Measurements from ENCODE around the gene DACT2.
"Not testable (repeated sequence)": the region's sequence is repeated elsewhere in the genome, so short reads cannot be mapped to it uniquely, and the experiment has no call there.

The DACT2 gene

GRCh38 chr6:168299541-168300511, 19.8 kb downstream of the DACT2 start:
- no peak for DNase-seq

GRCh38 chr6:168297643-168298042, 21.9 kb downstream of the DACT2 start:
- DNase-seq = no peak

DNA sequence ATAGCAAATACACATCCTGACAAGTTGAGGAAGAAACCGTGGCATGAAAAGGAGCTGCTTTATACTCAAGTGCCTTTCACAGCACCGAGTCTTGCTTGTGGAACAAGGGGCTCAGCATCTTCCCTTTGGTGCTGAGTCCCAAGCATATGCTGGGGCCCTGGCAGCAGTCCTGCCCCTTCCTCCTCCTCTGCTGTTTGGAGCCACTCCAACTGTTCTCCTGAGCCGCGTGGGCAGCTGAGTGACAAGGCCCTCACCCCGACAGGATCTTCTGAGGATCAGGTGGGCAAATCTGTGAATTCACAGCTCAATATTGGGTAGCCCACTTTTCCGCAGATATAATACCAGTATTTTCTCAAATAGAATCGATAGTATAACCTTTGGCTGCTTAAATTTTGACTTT, 24.7 kb downstream of the DACT2 start:
- DNase-seq = no peak

DNA sequence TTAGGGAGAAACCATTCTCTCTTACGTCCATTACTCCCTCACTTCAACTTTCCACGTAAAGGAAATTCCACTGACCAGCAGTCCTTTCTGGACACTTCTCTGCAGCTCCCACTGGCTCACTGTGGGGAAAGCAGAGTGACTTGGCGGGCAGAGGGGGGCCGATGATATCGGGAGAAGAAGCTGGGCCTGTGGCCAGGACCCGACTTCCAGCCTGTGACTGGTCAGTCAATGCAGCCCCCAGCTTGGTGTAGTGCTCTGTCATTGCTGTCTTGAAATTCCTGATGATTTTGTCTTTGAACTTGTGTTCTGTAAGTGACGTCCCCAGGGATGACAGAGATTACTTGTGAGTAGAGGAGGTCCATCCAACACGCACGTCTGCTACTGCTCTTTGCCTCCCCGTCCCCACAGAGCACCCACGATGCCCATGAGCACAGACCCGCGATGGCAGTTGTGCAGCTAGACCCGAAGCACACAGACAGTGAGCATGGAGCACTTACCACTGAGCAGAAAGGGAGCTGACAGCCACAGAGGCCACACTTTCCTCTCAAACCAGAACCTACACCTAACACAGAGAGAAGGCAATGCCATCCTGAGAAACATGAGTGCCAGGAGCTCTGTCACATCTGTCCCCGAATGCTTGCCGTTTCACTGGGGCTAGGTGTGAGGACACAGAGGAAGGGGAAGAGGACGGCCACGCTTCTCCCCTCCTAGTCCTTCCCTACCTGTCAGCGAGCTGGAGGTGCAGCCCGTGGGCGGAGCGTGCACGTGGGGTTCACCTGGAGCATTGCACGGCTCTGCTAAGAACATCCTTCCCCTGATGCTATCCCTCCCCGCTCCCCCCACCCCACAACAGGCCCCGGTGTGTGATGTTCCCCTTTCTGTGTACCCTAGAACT, 25.7 kb downstream of the DACT2 start:
- no peak for DNase-seq

- DNase-seq = no peak
These were observed 26.8 kb downstream of the DACT2 start for GRCh38 chr6:168292826-168293225.

- DNase-seq = no peak
These were observed 28.1 kb downstream of the DACT2 start for GRCh38 chr6:168291450-168291849.

GRCh38 chr6:168290095-168290494, 29.5 kb downstream of the DACT2 start:
- DNase-seq = no peak

DNA sequence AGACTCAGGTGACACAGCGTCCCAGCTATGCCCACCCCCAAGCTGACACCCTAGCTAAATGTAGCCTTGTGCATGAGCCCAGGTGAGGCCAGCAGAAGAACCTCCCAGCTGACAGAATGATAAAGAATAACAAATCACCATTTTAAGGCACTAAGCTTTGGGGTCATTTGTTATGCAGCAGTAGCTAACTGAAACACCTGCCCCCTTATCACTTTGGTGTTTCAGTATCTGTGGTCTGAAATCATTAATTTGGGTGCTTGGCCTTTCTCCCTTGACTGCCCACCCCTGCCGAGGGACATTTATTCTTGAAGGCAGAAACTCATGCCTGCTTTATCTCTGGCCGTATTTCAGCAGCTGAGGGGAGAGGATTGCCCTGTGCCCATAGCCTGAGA, 30.0 kb downstream of the DACT2 start:
- DNase-seq = no peak

DNA sequence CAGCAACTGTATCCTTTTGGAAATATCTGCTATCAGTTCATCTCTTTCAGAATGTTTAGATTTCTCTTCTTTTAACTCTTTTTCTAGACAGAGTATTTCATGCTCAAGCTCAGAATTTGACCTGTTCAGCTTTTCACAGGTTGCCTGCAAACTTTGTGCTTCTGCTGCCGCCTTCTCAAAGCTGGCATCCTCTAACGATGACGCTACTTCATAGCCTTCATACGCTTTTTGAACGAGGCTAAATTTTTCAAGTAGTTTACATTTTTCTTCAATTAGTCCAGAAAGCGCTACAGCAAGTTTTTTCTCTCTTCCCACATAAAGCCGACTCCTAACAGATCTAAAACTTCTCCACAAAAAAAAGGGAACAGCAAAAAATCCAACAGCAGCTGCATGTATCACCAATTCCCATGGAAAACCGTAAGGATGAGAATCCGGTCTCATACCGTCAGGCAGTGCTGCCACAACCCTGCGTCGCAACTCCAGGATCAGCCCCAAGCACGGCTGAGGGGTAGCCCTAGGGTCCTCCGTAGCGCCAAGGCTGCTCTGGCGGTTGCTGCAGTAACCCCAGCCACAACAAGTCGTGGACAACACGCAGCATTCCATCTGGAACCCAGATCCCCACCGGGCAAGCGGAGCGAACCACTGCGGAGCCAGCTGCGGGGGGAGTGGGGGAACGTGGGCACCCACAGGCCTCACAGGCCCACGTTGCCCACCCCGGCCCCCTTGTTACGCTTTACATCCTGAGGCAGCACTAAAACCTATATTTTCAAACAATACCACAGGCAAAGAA, 30.6 kb downstream of the DACT2 start:
- no peak for DNase-seq

- DNase-seq = not testable (repeated sequence)
These were observed 32.1 kb downstream of the DACT2 start for GRCh38 chr6:168287460-168287859.

GRCh38 chr6:168286771-168287446, 32.7 kb downstream of the DACT2 start:
- DNase-seq = not testable (repeated sequence)

GRCh38 chr6:168286116-168286515, 33.5 kb downstream of the DACT2 start:
- no peak for DNase-seq

DNA sequence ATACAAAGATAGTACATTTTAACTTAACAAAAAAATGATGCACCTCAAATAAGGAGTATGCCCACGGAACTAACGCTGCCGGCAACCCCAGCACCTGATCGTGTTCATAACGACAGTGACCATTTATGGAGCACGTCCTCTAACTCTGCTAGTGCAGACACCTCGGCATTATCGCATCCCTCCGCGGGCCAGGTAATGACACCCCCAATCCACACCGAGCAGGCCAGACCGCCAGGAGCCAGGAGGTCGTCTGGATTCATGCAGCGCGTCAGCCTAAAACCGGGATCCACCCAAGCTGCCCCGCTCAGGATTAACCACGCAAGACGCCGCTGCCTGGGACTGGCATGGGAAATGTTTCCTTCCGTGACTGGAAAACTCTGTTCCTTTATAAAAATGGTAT, 34.1 kb downstream of the DACT2 start:
- no peak for DNase-seq

DNA sequence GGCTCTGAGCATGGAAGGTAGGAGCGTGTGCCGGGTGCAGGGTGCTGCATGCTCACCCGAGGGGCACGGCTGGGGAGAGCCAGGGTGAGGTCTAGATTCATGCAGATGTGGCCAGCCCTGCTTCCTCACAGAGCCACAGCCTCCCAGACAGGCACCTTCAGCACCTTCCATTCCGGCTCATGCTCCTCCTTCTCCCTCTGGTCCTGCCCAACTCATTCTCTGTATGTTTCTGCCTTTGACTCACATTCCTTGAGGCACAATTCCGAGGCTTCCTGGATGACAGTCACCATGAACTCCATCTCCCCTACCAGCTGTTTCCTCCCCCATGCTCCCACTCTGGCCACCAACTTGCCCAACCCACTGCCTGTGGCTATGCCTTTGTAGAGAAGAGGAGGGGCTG, 35.4 kb downstream of the DACT2 start:
- no peak for DNase-seq

- no peak for DNase-seq
These were observed 35.9 kb downstream of the DACT2 start for GRCh38 chr6:168283686-168284025.

- DNase-seq = no peak
These were observed 36.4 kb downstream of the DACT2 start for GRCh38 chr6:168282985-168283685.

GRCh38 chr6:168281826-168282225, 37.8 kb downstream of the DACT2 start:
- no peak for DNase-seq

- DNase-seq = not testable (repeated sequence)
These were observed 38.3 kb downstream of the DACT2 start for GRCh38 chr6:168281314-168281713.

DNA sequence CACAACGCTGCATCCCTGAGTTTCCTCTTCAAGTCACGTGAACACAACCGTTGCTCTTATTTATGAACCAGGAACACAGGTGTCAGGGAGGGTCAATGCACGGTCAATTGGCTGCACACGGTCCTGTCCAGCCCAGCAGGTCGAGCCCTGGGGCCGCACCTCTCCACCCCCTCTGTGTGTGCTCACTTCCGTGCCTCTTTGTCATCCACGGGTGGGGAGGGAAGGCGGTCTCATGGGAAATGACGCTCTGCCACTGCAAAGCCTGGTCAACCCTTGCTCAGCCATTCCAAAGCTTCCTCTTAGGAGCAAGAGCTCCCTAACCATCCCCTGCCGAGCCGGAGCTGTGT, 38.7 kb downstream of the DACT2 start:
- DNase-seq = no peak

DNA sequence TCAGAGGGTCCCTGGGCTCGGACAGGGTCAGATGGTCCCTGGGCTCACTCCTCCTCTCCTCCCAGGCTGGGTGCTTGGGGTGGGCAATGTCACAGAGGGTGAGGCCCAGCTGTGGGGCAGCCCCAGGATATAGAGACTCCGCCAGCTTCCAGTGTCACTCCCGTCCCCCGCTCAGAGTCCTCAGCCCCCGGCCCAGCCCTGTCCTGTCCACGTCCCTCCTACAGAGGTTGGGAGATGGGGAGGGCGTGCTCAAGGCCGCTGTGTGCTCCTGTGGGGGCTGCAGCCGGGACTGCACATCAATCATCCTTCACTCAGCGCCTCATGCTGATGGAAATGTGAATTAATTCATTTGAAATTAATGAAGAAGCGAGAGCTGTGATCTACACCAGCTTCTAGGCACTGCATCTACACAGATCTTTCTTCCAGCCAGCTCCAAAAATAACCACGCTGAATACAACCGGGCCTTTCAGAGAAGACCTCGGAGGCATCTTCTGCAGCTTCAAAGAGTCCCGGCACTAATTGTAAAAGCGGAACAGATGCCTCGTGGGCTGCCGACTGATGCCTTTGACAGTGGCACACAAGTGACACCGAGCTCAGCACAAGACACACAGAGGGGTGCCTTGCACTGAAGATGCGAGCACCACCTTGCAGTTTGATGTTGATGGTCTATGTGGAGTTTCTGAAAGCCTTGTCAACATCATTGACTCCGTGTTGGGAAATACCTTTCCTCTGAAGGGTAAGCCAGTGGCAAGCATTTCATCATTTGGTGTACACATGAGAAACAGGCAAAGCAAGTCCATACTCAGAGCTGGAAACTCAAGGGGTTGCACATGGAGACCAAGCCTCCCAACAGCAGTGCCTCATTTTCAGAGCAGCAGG, 39.3 kb downstream of the DACT2 start:
- DNase-seq = no peak

- DNase-seq = no peak
These were observed 40.1 kb downstream of the DACT2 start for GRCh38 chr6:168279403-168279935.

All from inflammatory macrophage treated with lipopolysaccharide for 4 hours (primary cell).